NCI-H226 (cell line): Measurements from ENCODE around the gene SIN3B.
A peak's percentile ranks its signal among the peaks of the same experiment; 100 is the strongest.
"Not testable (repeated sequence)": the region's sequence is repeated elsewhere in the genome, so short reads cannot be mapped to it uniquely, and the experiment has no call there.

Experiments used
- DNase-seq: peaks from one replicate; pipeline ENCODE4 v3.0.0-alpha.2; 2015

The SIN3B gene

DNA sequence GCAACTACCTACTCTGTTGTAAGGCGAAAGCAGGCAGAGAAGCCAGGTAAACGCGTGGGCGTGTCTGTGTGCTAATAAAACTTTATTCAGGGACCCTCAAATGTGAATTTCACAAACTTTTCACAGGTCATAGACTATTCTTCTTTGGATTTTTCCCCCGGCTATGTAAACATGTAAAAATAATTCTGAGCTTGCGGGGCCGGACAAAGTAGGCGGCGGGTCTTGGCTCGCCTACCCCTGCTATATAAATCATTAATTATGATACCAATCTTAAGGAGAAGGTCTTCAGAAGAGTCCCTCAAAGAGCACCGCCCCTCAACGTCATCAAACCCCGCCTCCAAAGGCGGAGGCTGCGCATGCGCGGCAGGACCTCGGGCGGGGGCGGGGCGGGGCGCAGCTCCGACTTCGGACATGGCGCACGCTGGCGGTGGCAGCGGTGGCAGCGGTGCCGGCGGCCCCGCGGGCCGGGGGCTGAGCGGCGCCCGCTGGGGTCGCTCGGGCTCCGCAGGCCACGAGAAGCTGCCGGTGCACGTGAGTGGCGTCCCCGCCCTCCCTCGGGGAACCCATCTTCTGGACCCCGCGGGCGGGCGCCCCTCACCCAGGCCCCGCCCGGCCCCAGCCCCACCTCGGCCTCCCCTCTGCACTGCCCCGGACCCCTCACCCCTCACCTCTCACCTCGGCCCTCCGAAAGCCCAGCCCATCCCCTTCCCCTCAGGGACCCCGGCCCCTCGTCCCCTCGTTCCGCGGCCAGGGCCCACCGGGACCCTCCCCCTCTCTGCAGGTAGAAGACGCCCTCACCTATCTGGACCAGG, at the start of gene SIN3B:
SIN3B (plus strand) TSS at position 389 of the 812 bp plus-strand sequence; CDS start at position 412, 23 bp downstream.
- peak; percentile 75 for DNase-seq

GRCh38 chr19:16779539-16780163, 49.5 kb upstream of the SIN3B start:
- no peak for DNase-seq

DNA sequence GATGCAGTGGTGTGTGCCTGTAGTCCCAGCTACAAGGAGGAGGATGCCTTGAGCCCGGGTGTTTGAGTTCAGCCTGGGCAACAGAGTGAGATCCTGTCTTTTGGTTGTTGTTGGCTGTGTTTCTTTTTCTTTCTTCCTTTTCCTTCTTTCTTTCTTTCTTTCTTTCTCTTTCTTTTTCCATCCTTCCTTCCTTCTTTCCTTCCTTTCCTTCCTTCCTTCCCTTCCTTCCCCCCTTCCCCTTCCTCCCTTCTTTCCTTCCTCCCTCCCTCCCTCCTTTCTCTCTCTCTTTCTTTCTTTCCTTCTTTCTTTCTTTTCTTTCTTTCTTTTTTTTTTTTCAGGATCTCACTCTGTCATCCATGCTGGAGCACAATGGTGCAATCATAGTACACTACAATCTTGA, 46.5 kb upstream of the SIN3B start:
- no peak for DNase-seq

GRCh38 chr19:16788479-16788878, 40.7 kb upstream of the SIN3B start:
- DNase-seq, result no peak

GRCh38 chr19:16789238-16789637, 40.0 kb upstream of the SIN3B start:
- DNase-seq, result no peak

DNA sequence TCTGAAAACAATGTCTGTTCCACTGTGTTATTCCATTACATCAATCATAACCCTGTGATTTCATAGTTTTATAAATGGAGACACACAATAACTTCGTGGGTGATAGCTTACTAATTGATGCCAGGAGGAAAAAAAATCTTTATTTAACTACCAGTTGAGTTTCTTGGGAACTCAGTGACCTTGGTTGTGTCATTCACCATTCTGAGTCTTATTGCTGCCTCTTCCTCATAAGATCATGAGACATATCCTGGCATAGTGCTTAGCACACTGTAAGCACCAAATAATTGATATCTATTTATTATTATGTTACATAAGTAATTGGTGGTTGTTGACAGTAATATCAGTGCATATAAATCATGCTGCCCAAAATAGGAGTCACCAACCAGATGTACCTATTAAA, 39.1 kb upstream of the SIN3B start:
- DNase-seq, result no peak

GRCh38 chr19:16791942-16792341, 37.3 kb upstream of the SIN3B start:
- DNase-seq, result no peak

GRCh38 chr19:16794456-16795441, 34.4 kb upstream of the SIN3B start:
- no peak for DNase-seq

DNA sequence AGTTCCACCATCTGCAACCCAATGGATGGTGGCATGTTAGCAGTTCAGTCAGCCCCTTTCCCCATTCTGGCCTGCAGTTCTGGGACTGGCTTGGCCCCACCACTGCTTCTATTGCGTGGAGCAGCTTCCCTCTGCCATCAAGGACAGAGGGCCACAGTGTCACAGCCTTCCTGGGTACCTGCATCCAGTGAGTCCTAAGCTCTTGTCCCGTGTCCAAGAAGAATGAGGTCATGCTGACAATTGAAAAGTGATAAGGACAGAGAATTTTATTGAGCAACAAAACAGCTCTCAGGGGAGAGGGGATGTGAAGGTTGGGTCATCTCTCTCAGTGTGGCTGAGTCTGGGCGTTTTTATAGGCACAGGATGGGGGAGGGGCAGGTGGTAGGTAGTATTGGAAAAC, 33.5 kb upstream of the SIN3B start:
- DNase-seq, result no peak

GRCh38 chr19:16797876-16798275, 31.3 kb upstream of the SIN3B start:
- no peak for DNase-seq

GRCh38 chr19:16798326-16798725, 30.9 kb upstream of the SIN3B start:
- not testable (repeated sequence) for DNase-seq

- no peak for DNase-seq
Measured at GRCh38 chr19:16799740-16800139, 29.5 kb upstream of the SIN3B start.

DNA sequence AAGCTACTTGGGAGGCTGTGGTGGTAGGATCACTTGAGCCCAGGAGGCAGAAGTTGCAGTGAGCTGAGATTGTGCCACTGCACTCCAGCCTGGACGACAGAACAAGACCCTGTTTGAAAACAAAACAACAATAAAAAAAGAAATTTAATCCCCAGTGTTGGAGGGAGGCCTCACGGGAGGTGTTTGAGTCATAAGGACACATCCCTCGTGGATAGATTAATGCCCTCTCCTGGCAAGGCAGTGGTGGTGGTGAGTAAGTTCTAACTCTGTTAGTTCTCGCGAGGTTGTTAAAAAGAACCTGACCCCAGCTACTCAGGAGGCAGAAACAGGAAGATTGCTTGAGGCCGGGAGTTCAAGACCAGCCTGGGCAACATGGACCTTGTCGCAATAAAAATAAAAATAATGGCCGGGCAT, 27.6 kb upstream of the SIN3B start:
- DNase-seq, result peak; percentile 79

- DNase-seq, result no peak
Measured at GRCh38 chr19:16804176-16804575, 25.0 kb upstream of the SIN3B start.

DNA sequence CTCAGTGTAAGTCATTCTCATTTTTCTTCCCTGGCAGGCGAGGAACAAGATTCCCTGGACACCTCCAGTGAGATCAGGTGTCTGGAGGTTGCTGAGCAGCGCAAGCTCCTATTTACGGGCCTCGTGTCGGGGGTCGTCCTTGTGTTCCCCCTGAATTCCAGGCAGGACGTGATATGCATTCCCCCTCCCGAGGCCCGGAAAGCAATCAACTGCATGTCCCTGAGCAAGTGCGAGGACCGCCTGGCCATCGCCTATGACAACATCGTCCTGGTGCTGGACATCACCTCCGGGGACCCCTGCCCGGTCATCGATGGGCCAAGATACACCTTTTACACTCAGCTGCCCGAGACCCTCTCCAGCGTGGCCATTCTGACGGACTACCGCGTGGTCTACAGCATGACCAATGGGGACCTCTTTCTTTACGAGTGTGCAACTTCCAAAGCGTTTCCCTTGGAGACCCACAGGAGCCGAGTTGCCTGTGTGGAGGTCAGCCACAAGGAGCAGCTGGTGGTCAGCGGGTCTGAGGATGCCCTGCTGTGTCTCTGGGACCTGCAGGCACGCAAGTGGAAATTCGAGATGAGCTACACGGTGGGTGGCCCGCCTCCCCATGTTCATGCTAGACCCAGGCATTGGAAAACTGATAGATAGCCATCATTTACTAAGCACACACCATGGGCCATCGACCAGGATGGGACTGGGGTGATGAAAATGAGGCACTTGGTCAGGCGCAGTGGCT, 21.5 kb upstream of the SIN3B start:
- no peak for DNase-seq

DNA sequence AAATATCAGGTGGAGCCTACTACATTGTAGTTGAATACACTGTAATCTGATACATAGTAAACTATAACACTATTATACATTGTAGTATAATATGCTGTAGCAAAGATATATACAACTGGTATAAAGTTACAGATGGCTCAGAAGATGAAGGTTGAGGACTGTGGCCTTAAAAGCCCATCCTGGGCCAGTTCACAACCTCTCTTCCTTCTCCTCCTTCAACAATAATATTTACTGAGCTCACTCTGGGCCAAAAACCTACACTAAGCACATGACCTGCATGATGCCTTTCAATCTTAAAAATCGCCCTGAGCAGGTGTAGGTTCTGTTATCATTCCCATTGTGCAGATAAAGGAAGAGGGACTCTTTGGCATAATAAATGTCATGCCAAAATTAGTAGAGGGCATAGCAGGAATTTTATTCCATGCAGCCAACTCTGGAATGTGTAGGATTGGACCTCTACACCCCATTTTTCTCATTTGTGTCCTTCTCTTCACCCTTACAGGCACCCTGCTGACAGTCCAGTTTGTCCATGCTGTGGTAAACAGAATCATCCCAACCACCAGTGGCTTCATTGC, 14.6 kb upstream of the SIN3B start:
- no peak for DNase-seq

GRCh38 chr19:16820056-16820455, 9.1 kb upstream of the SIN3B start:
- DNase-seq, result no peak

DNA sequence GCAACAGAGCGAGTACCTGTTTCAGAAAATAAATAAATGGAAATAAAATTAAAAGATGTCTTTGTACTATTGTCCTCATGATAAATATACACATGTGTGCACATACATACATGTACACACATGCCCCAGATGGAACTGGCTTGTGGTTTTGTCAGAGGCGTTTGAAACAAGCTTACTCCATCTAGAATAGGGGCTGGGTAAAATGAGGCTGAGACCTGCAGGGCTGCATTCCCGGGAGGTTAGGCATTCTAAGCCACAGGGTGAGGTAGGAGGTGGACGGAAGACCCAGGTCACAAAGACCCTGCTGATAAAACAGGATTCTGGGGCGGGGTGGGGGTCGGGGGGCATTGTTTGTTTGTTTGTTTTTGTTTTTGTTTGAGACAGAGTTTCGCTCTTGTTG, 8.1 kb upstream of the SIN3B start:
- DNase-seq, result no peak

DNA sequence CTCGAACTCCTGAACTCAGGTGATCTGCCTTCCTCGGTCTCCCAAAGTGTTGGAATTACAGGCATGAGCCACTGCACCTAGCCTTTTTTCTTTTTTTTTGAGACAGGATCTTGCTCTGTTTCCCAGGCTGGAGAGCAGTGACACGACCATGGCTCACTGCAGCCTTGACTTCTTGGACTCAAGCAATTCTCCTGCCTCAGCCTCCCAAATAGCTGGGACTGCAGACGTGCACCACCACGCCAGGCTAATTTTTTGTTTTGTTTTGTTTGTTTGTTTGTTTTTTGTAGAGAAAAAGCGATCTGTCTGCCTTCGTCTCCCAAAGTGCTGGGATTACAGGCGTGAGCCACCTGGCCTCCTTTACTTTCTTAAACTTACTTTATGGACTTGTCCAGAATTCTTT, 6.5 kb upstream of the SIN3B start:
- no peak for DNase-seq

- DNase-seq, result peak; percentile 77
Measured at GRCh38 chr19:16824658-16825311, 4.4 kb upstream of the SIN3B start.

DNA sequence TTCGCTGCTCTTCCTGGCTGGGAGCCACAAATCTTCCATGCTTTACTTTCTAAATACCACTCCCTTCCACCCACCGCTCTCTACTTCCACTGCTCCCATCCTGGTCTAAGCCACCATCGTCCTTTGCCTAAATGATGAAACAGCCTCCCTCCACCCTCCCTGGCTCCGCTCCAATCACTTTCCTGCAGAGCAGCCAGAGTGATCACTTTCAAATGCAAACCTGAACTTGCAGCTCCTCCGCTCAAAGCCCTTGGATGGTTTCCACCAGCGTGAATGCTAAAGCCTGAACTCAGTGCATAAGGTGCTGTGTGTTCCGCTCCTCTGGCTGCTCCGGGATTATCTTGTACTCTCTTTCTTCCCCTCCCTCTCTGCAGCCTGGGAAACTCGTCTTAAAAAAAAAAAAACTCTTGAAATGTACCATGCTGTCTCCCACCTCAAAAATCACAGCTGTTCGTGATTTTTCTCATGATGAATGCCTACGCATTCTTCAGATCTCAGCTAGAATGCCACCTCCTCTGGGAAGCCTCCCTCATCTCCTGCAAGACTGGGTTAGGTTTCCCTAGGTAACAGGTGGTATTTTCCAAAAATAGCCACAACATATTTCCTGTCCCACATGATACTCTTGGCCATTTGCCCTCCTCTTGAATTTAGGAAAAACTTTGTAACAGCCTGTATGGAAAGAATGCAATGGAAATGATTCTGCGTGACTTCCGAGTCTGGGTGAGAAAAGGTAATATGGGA, 3.7 kb upstream of the SIN3B start:
- DNase-seq, result peak; percentile 45
